Esophagus squamous epithelium (tissue), 5 donors: ENCODE measurements around the gene MAF. TPM values are rescaled to one million over a fixed set of nuclear protein-coding genes. Genes with fewer than 3 reads are reported as not detected.

ENCODE experiments used
- DNase-seq: peaks from one replicate; lab custom pipeline; 2025; lab: John Stamatoyannopoulos, UW
- H3K27ac ChIP-seq, 4 donors: fragments of 200-600 bp; sonication (generic); one replicate each; pipeline ENCODE4 v1.5.1; 2016 to 2019; ENCODE audit warnings: mild to moderate bottlenecking in 1 of 4
- H3K27me3 ChIP-seq, 4 donors: fragments of 200-600 bp; sonication (generic); 1 replicate in 3 of 4; 2 replicates in 1 of 4; pipeline versions ENCODE4 v1.5.1 to v1.6.0; 2017 to 2021; ENCODE audit warnings: antibody characterized with exemption in 1 of 4
- H3K36me3 ChIP-seq, 3 donors: fragments of 200-600 bp; sonication (generic); one replicate each; pipeline ENCODE4 v1.5.1; 2016 to 2019
- H3K4me1 ChIP-seq, 3 donors: fragments of 200-600 bp; sonication (generic); one replicate each; pipeline ENCODE4 v1.5.1; 2017 to 2019
- H3K4me3 ChIP-seq, 4 donors: fragments of 200-600 bp; sonication (generic); 1 replicate in 3 of 4; 2 replicates in 1 of 4; pipeline ENCODE4 v1.5.1; 2016 to 2019; ENCODE audit warnings: mild to moderate bottlenecking in 2 of 4, moderate library complexity in 1 of 4
- H3K9me3 ChIP-seq, 3 donors: fragments of 200-600 bp; sonication (generic); one replicate each; pipeline ENCODE4 v1.5.1; 2016 to 2019
- CTCF ChIP-seq, 6 experiments: fragments of 450-650 bp in 4 of 6; fragments of 200-600 bp in 2 of 6; sonication (generic) in 2 of 6; IDR thresholded peaks; one replicate each; pipeline ENCODE4 v1.5.1; 2016 to 2019; ENCODE audit warnings: antibody characterized with exemption in 6 of 6, mild to moderate bottlenecking in 4 of 6, moderate library complexity in 4 of 6
- POLR2A ChIP-seq, 4 donors: fragments of 450-650 bp; IDR thresholded peaks; one replicate each; pipeline ENCODE4 v1.6.1; 2017; ENCODE audit warnings: antibody characterized with exemption in 4 of 4, mild to moderate bottlenecking in 4 of 4, moderate library complexity in 3 of 4
- WGBS, 2 donors: methylation state at CpG; one replicate each; pipeline ENCODE4 v1.1.5; 2018; 5-methylcytosine and 5-hydroxymethylcytosine counted together
- intact Hi-C: fragments of 100-400 bp; cut with DNase I; formaldehyde crosslinking; loops from one replicate; pipeline ENCODE4 v1.15.0; 2022
- total RNA-seq, 4 donors: library from RNA; depleted of rRNA; stranded (reverse); fragments of >200 nt; gene quantifications; one replicate each; pipeline ENCODE4 v1.1.0, GENCODE V29; 2016
- donor health status: DM: yes; HTN: yes; CAD: no.

Gene MAF
- total RNA-seq, 4 donors from 2014 or later, result 18.9 to 52.6 (median 31.1) TPM

- Histone ChIP-seq H3K27ac (no peak overlapping the region), H3K4me3 (no peak overlapping the region), H3K36me3 (no peaks in the 10 kb centered on the region), H3K9me3 (no peaks in the 10 kb centered on the region), H3K4me1 (peaks cover 0 to 30% (median 4%) of the 10 kb centered on the region in 3 donors), H3K27me3 (peaks cover 0 to 18% (median 0%) of the 10 kb centered on the region in 4 donors)
- no peak for DNase-seq
- TF ChIP-seq CTCF (IDR thresholded peaks at IDR 0.05) (no peak), POLR2A (IDR thresholded peaks at IDR 0.05) (no peak)
- intact Hi-C loops, result no loop called here
- 55 to 76% methylated on average over 9 of the region's 9 CpGs for WGBS, 2 donors
Measured at GRCh38 chr16:79587897-79588296, 12.6 kb downstream of the MAF start.

GRCh38 chr16:79587296-79587695 lies 13.2 kb downstream of the MAF start:
- no peak overlapping the region for H3K4me3 ChIP-seq
- intact Hi-C loops, result no loop called here
- no peaks in the 10 kb centered on the region for H3K9me3 ChIP-seq
- WGBS, 2 donors, result 75 to 80% methylated on average over 6 of the region's 6 CpGs
- peaks cover 0 to 18% (median 0%) of the 10 kb centered on the region in 4 donors for H3K27me3 ChIP-seq
- H3K27ac ChIP-seq, result no peak overlapping the region
- H3K4me1 ChIP-seq, result peaks cover 0 to 29% (median 4%) of the 10 kb centered on the region in 3 donors
- TF ChIP-seq POLR2A (IDR thresholded peaks at IDR 0.05), result no peak
- no peak for TF ChIP-seq CTCF (IDR thresholded peaks at IDR 0.05)
- no peaks in the 10 kb centered on the region for H3K36me3 ChIP-seq
- DNase-seq, result no peak

- intact Hi-C loops, result no loop called here
- Histone ChIP-seq H3K9me3 (no peaks in the 10 kb centered on the region), H3K4me1 (no peaks in the 10 kb centered on the region), H3K36me3 (no peaks in the 10 kb centered on the region), H3K27me3 (peaks cover 0 to 4% (median 0%) of the 10 kb centered on the region in 4 donors), H3K27ac (no peak overlapping the region), H3K4me3 (no peak overlapping the region)
- no peak for DNase-seq
- no peak for TF ChIP-seq CTCF (IDR thresholded peaks at IDR 0.05)
- TF ChIP-seq POLR2A (IDR thresholded peaks at IDR 0.05), result no peak
- WGBS, 2 donors, result 77 to 82% methylated on average over 6 of the region's 6 CpGs
Measured at GRCh38 chr16:79582789-79583188, 17.7 kb downstream of the MAF start.

GRCh38 chr16:79580453-79581191 lies 19.9 kb downstream of the MAF start:
- 63 to 66% methylated on average over 9 to 10 of the region's 10 CpGs for WGBS, 2 donors
- TF ChIP-seq POLR2A (IDR thresholded peaks at IDR 0.05), result no peak
- no peak for TF ChIP-seq CTCF (IDR thresholded peaks at IDR 0.05)
- intact Hi-C loops, result no loop called here

GRCh38 chr16:79576602-79577001 lies 23.9 kb downstream of the MAF start:
- DNase-seq, result no peak
- H3K36me3 ChIP-seq, result no peaks in the 10 kb centered on the region
- WGBS, 2 donors, result 80 to 82% methylated on average over 2 of the region's 2 CpGs
- H3K4me3 ChIP-seq, result no peak overlapping the region
- H3K9me3 ChIP-seq, result no peaks in the 10 kb centered on the region
- no peak for TF ChIP-seq POLR2A (IDR thresholded peaks at IDR 0.05)
- no peak for TF ChIP-seq CTCF (IDR thresholded peaks at IDR 0.05)
- H3K4me1 ChIP-seq, result no peaks in the 10 kb centered on the region
- intact Hi-C loops, result no loop called here
- no peak overlapping the region for H3K27ac ChIP-seq
- H3K27me3 ChIP-seq, result peaks cover 0 to 4% (median 0%) of the 10 kb centered on the region in 4 donors

More at GRCh38 chr16:79580453-79581191, 19.9 kb downstream of the MAF start:
- no peaks in the 10 kb centered on the region for H3K4me1 ChIP-seq
- no peak for DNase-seq
- no peak overlapping the region for H3K27ac ChIP-seq
- no peaks in the 10 kb centered on the region for H3K36me3 ChIP-seq
- H3K9me3 ChIP-seq, result no peaks in the 10 kb centered on the region
- no peak overlapping the region for H3K4me3 ChIP-seq
- H3K27me3 ChIP-seq, result peaks cover 0 to 4% (median 0%) of the 10 kb centered on the region in 4 donors
